GM19043 (cell line): ENCODE measurements around the gene DIP2B.
"Not testable (repeated sequence)": the region's sequence is repeated elsewhere in the genome, so short reads cannot be mapped to it uniquely, and the experiment has no call there.

Experiments
- ATAC-seq: cut with Tn5 transposase; IDR thresholded peaks from one replicate; pipeline ENCODE4 v1.9.1; 2021; ENCODE audit warnings: low read depth; ENCODE audit not compliant: unreplicated experiment

Gene DIP2B

GRCh38 chr12:50661300-50662115, 156.7 kb downstream of the DIP2B start:
- no peak for ATAC-seq

GRCh38 chr12:50662116-50662510, 157.3 kb downstream of the DIP2B start:
- ATAC-seq = no peak

GRCh38 chr12:50665170-50665569, 160.4 kb downstream of the DIP2B start:
- no peak for ATAC-seq

- no peak for ATAC-seq
Observed at GRCh38 chr12:50665609-50666008, 160.8 kb downstream of the DIP2B start.

- ATAC-seq = no peak
Observed at GRCh38 chr12:50666023-50666422, 161.2 kb downstream of the DIP2B start.

GRCh38 chr12:50672158-50672557, 167.4 kb downstream of the DIP2B start:
- ATAC-seq = no peak

GRCh38 chr12:50676756-50677155, 172.0 kb downstream of the DIP2B start:
- no peak for ATAC-seq

GRCh38 chr12:50677858-50678257, 173.1 kb downstream of the DIP2B start:
- no peak for ATAC-seq

- no peak for ATAC-seq
Observed at GRCh38 chr12:50678650-50679365, 174.0 kb downstream of the DIP2B start.

- ATAC-seq = no peak
Observed at GRCh38 chr12:50679612-50680011, 174.8 kb downstream of the DIP2B start.

- not testable (repeated sequence) for ATAC-seq
Observed at GRCh38 chr12:50681064-50681463, 176.3 kb downstream of the DIP2B start.

- ATAC-seq = no peak
Observed at GRCh38 chr12:50685641-50686040, 180.9 kb downstream of the DIP2B start.

- ATAC-seq = no peak
Observed at GRCh38 chr12:50686406-50686805, 181.6 kb downstream of the DIP2B start.

GRCh38 chr12:50686976-50687375, 182.2 kb downstream of the DIP2B start:
- ATAC-seq = no peak

GRCh38 chr12:50689437-50689836, 184.7 kb downstream of the DIP2B start:
- no peak for ATAC-seq

- ATAC-seq = no peak
Observed at GRCh38 chr12:50690925-50691324, 186.1 kb downstream of the DIP2B start.

GRCh38 chr12:50695961-50696360, 191.2 kb downstream of the DIP2B start:
- ATAC-seq = no peak

GRCh38 chr12:50696931-50697330, 192.1 kb downstream of the DIP2B start:
- no peak for ATAC-seq

- ATAC-seq = no peak
Observed at GRCh38 chr12:50699154-50699553, 194.4 kb downstream of the DIP2B start.

GRCh38 chr12:50699940-50700339, 195.2 kb downstream of the DIP2B start:
- ATAC-seq = no peak

GRCh38 chr12:50706606-50707005, 201.8 kb downstream of the DIP2B start:
- no peak for ATAC-seq

GRCh38 chr12:50707396-50707795, 202.6 kb downstream of the DIP2B start:
- ATAC-seq = no peak
